Bronchial epithelial cell (primary cell): ENCODE results near the gene HOMER3. TPM values are rescaled to one million over a fixed set of nuclear protein-coding genes. Genes with fewer than 3 reads are reported as not detected.

Source experiments
- DNase-seq: peaks from one replicate; pipeline ENCODE4 v3.0.0-alpha.2; 2010; ENCODE audit warnings: low read depth
- FAIRE-seq: peaks from 2 replicates; lab custom pipeline; 2011; peaks lifted over from hg19 to GRCh38; lab: Jason Lieb, UNC
- H3K27me3 ChIP-seq: 2 replicates; pipeline ENCODE4 v1.5.1; 2011; ENCODE audit warnings: low read length; ENCODE audit not compliant: control insufficient read depth, insufficient read depth
- H3K36me3 ChIP-seq: 2 replicates; pipeline ENCODE4 v1.5.1; 2011; ENCODE audit warnings: low read length; ENCODE audit not compliant: control insufficient read depth, insufficient read depth
- H3K4me3 ChIP-seq: 2 replicates; pipeline ENCODE4 v1.5.1; 2011; ENCODE audit warnings: mild to moderate bottlenecking, low read depth, low read length, control low read depth
- total RNA-seq: library from RNA; depleted of rRNA; stranded (reverse); fragments of >200 nt; gene quantifications from 2 replicates; pipeline ENCODE4 v1.2.1, GENCODE V29; 2014
- TF ChIP-seq, protein P1 (sequence below): IDR thresholded peaks from 2 replicates; pipeline ENCODE4 v1.5.1; 2011; ENCODE audit warnings: mild to moderate bottlenecking, moderate library complexity, low read length, control low read depth, inconsistent platforms; ENCODE audit not compliant: insufficient read depth, severe bottlenecking

The HOMER3 gene
- total RNA-seq, 1 donor from 2014 or later, result 129 TPM

DNA sequence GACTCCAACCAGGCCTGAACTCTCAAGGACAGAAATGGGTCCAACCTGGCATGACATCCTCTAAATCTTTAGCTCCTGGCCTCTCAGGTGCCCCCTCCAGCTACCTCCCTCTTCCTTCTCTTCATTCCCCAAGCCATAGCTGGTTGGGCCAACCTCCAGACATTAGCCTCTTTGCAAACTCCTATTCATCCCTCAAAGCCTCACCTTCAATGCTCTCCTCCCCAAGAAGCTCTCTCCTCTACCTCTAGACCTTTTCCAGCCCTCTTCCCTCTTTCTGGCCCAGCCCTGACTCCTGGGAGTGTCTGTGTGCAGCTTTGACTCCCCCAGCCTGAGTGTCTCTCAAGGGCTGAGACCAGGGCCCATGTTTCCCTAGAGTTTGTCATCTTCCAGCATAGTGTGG, 5.3 kb upstream of the HOMER3 start:
- DNase-seq, result no peak
- FAIRE-seq, result no peak
- Histone ChIP-seq H3K36me3 (no peaks in the 10 kb centered on the region), H3K27me3 (no peaks in the 10 kb centered on the region), H3K4me3 (no peak overlapping the region)
- TF ChIP-seq, protein P1, sequence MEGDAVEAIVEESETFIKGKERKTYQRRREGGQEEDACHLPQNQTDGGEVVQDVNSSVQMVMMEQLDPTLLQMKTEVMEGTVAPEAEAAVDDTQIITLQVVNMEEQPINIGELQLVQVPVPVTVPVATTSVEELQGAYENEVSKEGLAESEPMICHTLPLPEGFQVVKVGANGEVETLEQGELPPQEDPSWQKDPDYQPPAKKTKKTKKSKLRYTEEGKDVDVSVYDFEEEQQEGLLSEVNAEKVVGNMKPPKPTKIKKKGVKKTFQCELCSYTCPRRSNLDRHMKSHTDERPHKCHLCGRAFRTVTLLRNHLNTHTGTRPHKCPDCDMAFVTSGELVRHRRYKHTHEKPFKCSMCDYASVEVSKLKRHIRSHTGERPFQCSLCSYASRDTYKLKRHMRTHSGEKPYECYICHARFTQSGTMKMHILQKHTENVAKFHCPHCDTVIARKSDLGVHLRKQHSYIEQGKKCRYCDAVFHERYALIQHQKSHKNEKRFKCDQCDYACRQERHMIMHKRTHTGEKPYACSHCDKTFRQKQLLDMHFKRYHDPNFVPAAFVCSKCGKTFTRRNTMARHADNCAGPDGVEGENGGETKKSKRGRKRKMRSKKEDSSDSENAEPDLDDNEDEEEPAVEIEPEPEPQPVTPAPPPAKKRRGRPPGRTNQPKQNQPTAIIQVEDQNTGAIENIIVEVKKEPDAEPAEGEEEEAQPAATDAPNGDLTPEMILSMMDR, result no peak

DNA sequence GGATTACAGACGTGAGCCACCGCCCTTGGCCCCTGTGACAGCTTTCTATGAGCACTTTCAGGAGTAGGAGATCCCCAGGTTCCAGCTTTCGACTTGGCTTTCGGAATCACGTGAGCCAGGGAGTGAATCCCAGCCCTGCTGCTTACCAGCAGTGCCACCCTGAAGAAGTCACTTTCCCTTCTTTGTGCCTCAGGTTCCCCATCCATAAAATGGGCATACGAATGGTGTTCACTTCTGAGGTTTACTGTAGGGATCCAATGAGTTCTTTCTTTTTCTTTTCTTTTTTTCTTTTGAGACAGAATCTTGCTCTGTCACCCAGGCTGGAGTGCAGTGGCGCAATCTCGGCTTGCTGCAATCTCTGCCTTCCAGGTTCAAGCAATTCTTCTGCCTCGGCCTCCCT, 4.3 kb upstream of the HOMER3 start:
- DNase-seq, result no peak
- TF ChIP-seq, protein P1, result no peak
- no peak for FAIRE-seq
- H3K4me3 ChIP-seq, result no peak overlapping the region
- H3K27me3 ChIP-seq, result no peaks in the 10 kb centered on the region
- H3K36me3 ChIP-seq, result no peaks in the 10 kb centered on the region

DNA sequence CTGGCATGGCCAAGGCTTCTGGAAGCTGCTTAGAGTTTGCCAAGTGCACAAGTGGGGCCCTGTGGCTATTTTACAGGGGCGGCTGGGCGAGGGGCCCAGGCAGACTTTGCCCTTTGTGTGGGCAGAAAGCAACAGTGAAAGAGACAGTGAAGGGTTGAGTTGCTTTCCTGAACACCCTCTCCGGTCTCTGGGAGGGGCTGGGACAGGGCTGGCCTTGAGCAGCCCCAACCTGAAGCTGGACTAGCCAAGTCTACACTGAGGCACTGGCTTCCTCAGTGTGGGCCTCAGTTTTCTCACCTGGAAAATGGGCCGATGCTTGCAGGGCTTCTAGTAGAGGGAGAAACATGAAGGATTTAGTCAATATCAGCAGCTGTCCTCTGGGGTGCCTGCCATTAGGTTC, 2.4 kb upstream of the HOMER3 start:
- DNase-seq (no peak), FAIRE-seq (no peak)
- H3K36me3 ChIP-seq, result peaks cover 6% of the 10 kb centered on the region
- no peak overlapping the region for H3K4me3 ChIP-seq
- TF ChIP-seq, protein P1, result no peak
- no peaks in the 10 kb centered on the region for H3K27me3 ChIP-seq

DNA sequence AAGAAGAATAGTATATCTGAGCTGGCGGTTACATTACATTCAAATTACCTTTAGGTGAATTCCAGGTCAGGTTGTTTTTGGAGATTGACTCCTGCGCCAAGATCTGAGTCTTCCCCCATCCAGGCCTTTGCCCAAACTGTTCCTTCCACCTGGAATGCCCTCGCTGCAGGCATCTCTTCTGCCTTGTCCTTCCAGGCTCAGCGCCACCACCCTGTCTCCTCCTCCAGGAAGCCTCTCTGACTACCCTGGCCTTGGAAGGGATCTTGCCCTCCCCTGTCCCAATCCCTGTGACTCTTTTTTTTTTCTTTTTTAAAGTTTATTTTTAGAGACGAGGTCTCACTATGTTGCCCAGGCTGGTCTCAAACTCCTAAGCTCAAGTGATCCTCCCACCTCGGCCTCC, 1.7 kb upstream of the HOMER3 start:
- Histone ChIP-seq H3K36me3 (peaks cover 10% of the 10 kb centered on the region), H3K27me3 (no peaks in the 10 kb centered on the region), H3K4me3 (no peak overlapping the region)
- TF ChIP-seq, protein P1, result no peak
- DNase-seq (no peak), FAIRE-seq (no peak)

DNA sequence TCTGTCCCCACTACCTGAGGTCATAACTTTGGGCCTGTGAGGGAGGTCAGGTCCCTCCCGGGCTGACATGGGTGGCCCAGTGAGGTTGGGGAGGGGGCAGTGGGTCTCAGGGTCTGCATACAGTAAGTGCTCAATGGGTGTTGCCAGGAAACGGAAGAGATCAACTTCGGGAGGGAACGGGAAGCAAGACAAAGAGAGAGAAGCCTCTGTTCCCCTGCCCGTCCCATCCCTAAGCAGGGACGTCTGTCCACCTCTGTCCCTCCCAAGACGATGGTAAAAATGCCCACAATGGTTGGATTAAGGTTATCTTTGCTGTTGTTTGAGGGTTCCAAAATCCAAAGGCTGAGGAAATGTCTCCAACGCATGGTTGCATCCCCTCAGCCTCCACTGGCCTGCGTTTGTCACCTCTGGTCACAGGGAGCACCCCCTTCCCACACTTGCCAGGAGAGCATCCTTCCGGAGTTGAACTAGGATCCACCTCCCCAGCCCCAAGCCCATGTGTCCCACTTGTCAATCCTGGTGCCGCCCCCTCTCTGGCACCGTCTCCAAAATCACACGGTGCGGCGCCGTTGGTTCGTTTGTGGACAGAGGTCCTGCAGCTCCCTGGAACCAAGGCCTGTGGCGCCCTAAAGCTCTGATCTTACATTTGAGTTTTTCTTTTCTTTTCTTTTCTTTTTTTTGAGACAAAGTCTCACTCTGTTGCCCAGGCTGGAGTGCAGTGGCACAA, 774 bp upstream of the HOMER3 start:
- DNase-seq, result no peak
- TF ChIP-seq, protein P1, result no peak
- Histone ChIP-seq H3K4me3 (peak overlapping the region; percentile 22), H3K36me3 (peaks cover 12% of the 10 kb centered on the region), H3K27me3 (no peaks in the 10 kb centered on the region)
- no peak for FAIRE-seq
